22Rv1 (cell line): ENCODE data around the gene PLXNB2.

Experiments
- H3K27ac ChIP-seq: fragments of 450-650 bp; 2 replicates; pipeline ENCODE4 v1.5.1; 2017
- ZFX ChIP-seq: fragments of 450-650 bp; IDR thresholded peaks from 2 replicates; pipeline ENCODE4 v1.6.1; 2017; ENCODE audit warnings: antibody characterized with exemption, borderline replicate concordance
- TF ChIP-seq, protein P1 (sequence below): fragments of 450-650 bp; IDR thresholded peaks from 2 replicates; pipeline ENCODE4 v1.5.1; 2017; ENCODE audit warnings: mild to moderate bottlenecking

Gene PLXNB2

GRCh38 chr22:50343541-50343935, 36.1 kb upstream of the PLXNB2 start:
- peak overlapping the region; percentile 96 for H3K27ac ChIP-seq

GRCh38 chr22:50342651-50343540, 35.5 kb upstream of the PLXNB2 start, which contains the start of gene PPP6R2:
Gene PPP6R2 (plus strand): TSS chr22:50343327. CDS start chr22:50393909, 50,582 bp downstream.
- peak within 1 kb of the TSS; percentile 96 for H3K27ac ChIP-seq

More at GRCh38 chr22:50343541-50343935, 36.1 kb upstream of the PLXNB2 start:
- TF ChIP-seq, protein P1, sequence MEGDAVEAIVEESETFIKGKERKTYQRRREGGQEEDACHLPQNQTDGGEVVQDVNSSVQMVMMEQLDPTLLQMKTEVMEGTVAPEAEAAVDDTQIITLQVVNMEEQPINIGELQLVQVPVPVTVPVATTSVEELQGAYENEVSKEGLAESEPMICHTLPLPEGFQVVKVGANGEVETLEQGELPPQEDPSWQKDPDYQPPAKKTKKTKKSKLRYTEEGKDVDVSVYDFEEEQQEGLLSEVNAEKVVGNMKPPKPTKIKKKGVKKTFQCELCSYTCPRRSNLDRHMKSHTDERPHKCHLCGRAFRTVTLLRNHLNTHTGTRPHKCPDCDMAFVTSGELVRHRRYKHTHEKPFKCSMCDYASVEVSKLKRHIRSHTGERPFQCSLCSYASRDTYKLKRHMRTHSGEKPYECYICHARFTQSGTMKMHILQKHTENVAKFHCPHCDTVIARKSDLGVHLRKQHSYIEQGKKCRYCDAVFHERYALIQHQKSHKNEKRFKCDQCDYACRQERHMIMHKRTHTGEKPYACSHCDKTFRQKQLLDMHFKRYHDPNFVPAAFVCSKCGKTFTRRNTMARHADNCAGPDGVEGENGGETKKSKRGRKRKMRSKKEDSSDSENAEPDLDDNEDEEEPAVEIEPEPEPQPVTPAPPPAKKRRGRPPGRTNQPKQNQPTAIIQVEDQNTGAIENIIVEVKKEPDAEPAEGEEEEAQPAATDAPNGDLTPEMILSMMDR = no peak
- TF ChIP-seq ZFX = no peak

DNA sequence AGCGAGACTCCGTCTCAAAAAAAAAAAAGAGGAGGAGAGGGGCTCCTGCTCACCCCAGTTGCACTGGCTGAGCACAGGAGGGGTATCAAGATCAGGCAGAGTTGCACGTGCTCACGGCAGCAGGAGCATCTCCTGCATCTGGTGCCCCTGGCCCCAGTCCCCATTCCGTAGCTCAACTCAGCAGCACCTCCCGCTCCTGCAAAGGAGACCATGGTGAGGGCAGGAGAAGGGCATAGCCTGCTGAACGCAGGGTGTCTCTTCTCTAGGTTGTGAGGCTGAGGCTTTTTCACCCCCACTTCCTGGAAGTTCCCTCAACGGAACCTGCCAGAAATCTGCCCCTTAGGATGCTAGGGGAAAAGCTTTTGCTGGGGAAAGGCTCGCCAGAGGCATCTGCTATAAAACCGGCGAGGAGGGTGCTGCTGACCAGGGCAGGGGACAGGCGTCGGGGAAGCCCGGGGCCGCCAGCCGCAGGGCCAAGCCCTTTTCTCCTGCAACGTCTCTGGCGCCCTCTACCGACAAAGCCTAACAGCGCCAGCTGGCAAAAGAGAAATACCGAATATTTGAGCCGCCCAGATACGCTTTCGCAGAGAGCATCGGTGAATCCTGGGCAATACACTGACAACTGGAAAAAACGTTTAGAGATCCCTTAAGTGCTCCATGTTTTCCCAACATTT, 34.7 kb upstream of the PLXNB2 start:
- TF ChIP-seq, protein P1 = peak; percentile 97
- no peak for TF ChIP-seq ZFX
- peak overlapping the region; percentile 96 for H3K27ac ChIP-seq

More at GRCh38 chr22:50342651-50343540, 35.5 kb upstream of the PLXNB2 start, which contains the start of gene PPP6R2:
- TF ChIP-seq ZFX = no peak
- TF ChIP-seq, protein P1 = peak; percentile 50

- TF ChIP-seq, protein P1 = no peak
- no peak for TF ChIP-seq ZFX
- peak overlapping the region; percentile 96 for H3K27ac ChIP-seq
Observed at GRCh38 chr22:50339945-50340879, 32.8 kb upstream of the PLXNB2 start.

DNA sequence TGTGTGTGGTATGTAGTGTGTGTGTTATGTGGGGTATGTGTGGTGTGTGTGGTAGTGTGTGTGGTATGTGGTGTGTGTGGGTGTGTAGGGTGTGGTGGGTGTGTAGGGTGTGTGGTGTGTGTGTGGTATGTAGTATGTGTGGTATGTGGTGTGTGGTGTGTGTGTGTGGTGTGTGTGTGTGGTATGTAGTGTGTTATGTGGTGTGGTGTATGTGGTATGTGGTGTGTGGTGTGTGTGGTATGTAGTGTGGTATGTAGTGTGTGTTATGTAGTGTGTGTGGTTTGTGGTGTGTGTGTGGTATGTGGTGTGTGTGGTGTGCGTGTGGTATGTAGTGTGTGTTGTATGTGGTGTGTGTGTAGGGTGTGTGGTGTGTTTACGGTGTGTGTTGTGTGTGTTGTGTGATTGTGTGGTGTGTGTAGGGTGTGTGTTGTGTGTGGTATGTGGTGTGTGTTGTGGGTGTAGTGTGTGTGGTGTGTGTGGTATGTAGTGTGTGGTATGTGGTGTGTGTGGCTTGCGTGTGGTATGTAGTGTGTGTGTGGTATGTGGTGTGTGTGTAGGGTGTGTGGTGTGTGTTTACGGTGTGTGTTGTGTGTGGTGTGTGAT, 31.5 kb upstream of the PLXNB2 start:
- TF ChIP-seq ZFX = no peak
- TF ChIP-seq, protein P1 = no peak
- H3K27ac ChIP-seq = peak overlapping the region; percentile 33; the same call in 1 of the 2 replicates

DNA sequence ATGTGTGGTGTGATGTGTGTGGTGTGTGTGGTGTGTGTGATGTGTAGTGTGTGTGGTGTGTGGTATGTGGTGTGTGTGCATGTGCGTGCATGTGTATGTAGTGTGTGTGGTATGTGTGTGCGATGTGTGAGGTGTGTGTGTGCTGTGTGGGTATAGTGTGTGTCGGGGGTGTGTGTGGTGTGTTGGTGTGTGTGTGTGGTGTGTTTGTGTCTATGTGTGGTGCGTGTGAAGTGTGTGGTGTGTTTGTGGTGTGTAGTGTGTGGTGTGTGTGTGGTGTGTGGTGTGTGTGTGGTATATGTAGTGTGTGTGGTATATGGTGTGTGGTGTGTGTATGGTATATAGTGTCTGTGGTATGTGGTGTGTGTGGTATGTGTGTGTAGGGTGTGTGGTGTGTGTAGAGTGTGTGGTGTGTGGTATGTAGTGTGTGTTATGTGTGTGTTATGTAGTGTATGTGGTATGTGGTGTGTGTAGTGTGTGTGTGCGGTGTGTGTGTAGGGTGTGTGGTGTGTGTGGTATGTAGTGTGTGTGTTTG, 30.7 kb upstream of the PLXNB2 start:
- no peak for TF ChIP-seq ZFX
- TF ChIP-seq, protein P1 = no peak
- peak overlapping the region; percentile 33; the same call in 1 of the 2 replicates for H3K27ac ChIP-seq
